GM12878 (cell line): ENCODE measurements around the gene NR6A1. TPM values are rescaled to one million over a fixed set of nuclear protein-coding genes. Genes with fewer than 3 reads are reported as not detected.

Experiments used
- ATAC-seq: fragments of 200-7000 bp; cut with Tn5 transposase; 3 replicates; pipeline ENCODE4 v1.9.1; 2020; ENCODE audit warnings: mild to moderate bottlenecking, moderate library complexity
- BruUV-seq: library from RNA; stranded (reverse); fragments of 400-500 nt; replicated peaks from 2 replicates; lab custom pipeline; 2021; lab: Mats Ljungman, UMichigan
- CTCF ChIA-PET: fragments of 300-600 bp; sonication (Branson Sonifier 250); formaldehyde crosslinking; extraction: SDS; loops from one replicate; lab custom pipeline; 2021; ENCODE audit warnings: inconsistent platforms; lab: Yijun Ruan, JAX
- POLR2A ChIA-PET: fragments of 350-600 bp; formaldehyde crosslinking; extraction: SDS; loops from one replicate; lab custom pipeline; 2021; ENCODE audit warnings: inconsistent platforms; lab: Charles Lee
- RAD21 ChIA-PET: fragments of 300-600 bp; sonication (Branson Sonifier 250); formaldehyde crosslinking; loops from one replicate; lab custom pipeline; 2023; ENCODE audit warnings: antibody characterized with exemption; ENCODE audit not compliant: unreplicated experiment; lab: Charles Lee
- SMC1A ChIA-PET: fragments of 300-600 bp; sonication (Branson Sonifier 250); formaldehyde crosslinking; loops from one replicate; lab custom pipeline; 2023; ENCODE audit not compliant: unreplicated experiment, uncharacterized antibody; lab: Charles Lee
- DNase-seq: peaks from one replicate; pipeline ENCODE4 v3.0.0-alpha.2; 2011; ENCODE audit warnings: low read depth, low spot score
- FAIRE-seq: peaks from 3 replicates; lab custom pipeline; 2011; peaks lifted over from hg19 to GRCh38; lab: Jason Lieb, UNC
- H2AFZ ChIP-seq: 2 replicates; pipeline ENCODE4 v1.6.0; 2011; ENCODE audit warnings: low read depth, low read length, control low read depth; ENCODE audit not compliant: control insufficient read depth
- H3K27ac ChIP-seq: 2 replicates; pipeline ENCODE4 v1.5.1; 2011; ENCODE audit warnings: control low read depth; ENCODE audit not compliant: control insufficient read depth, insufficient read depth
- H3K27me3 ChIP-seq, 2 experiments: replicated peaks in 1 of 2; 2 replicates each; pipeline versions ENCODE4 v1.6.0 to v1.6.1; 2011; ENCODE audit warnings: low read length in 1 of 2; ENCODE audit not compliant: control insufficient read depth in 2 of 2, insufficient read depth in 2 of 2
- H3K36me3 ChIP-seq, 2 experiments: 2 replicates each; pipeline ENCODE4 v1.5.1; 2011; ENCODE audit warnings: low read length in 1 of 2; ENCODE audit not compliant: control insufficient read depth in 2 of 2, insufficient read depth in 2 of 2
- H3K4me1 ChIP-seq: 2 replicates; pipeline ENCODE4 v1.6.1; 2011; ENCODE audit warnings: mild to moderate bottlenecking, low read length, moderate library complexity, mixed read lengths; ENCODE audit not compliant: control insufficient read depth, insufficient read depth
- H3K4me2 ChIP-seq: 2 replicates; pipeline ENCODE4 v1.6.0; 2011; ENCODE audit warnings: control low read depth; ENCODE audit not compliant: control insufficient read depth, insufficient read depth
- H3K4me3 ChIP-seq: fragments of 200-600 bp; sonication (generic); 2 replicates; pipeline ENCODE4 v1.5.1; 2016
- H3K79me2 ChIP-seq: 2 replicates; pipeline ENCODE4 v1.6.0; 2011; ENCODE audit warnings: low read length; ENCODE audit not compliant: control insufficient read depth, insufficient read depth
- H3K9ac ChIP-seq: 2 replicates; pipeline ENCODE4 v1.8.0; 2011; ENCODE audit warnings: low read length, control low read depth, mixed read lengths; ENCODE audit not compliant: control insufficient read depth, insufficient read depth
- H3K9me3 ChIP-seq: replicated peaks from 3 replicates; pipeline ENCODE4 v1.5.1; 2011; ENCODE audit warnings: mild to moderate bottlenecking, low read length; ENCODE audit not compliant: control insufficient read depth, insufficient read depth
- H4K20me1 ChIP-seq: 2 replicates; pipeline ENCODE4 v1.6.0; 2011; ENCODE audit not compliant: control insufficient read depth, insufficient read depth
- BACH1 ChIP-seq: fragments of 450-650 bp; IDR thresholded peaks from 2 replicates; pipeline ENCODE4 v1.6.1; 2017; ENCODE audit warnings: mild to moderate bottlenecking, borderline replicate concordance
- BMI1 ChIP-seq: fragments of 450-650 bp; IDR thresholded peaks from 2 replicates; pipeline ENCODE4 v1.6.1; 2016; ENCODE audit warnings: mild to moderate bottlenecking, moderate library complexity, borderline replicate concordance
- IRF3 ChIP-seq: fragments of 450-650 bp; IDR thresholded peaks from 2 replicates; pipeline ENCODE4 v1.6.1; 2014; ENCODE audit warnings: mild to moderate bottlenecking
- MXI1 ChIP-seq: fragments of 150-350 bp; IDR thresholded peaks from 2 replicates; pipeline ENCODE4 v1.6.1; 2011; ENCODE audit warnings: low read depth, mild to moderate bottlenecking, inconsistent platforms, low read length, improper control_type of control experiment
- NFYA ChIP-seq: IDR thresholded peaks from 2 replicates; pipeline ENCODE4 v1.6.1; 2011; ENCODE audit warnings: low read depth, mild to moderate bottlenecking, low read length, improper control_type of control experiment, borderline replicate concordance
- RAD51 ChIP-seq: fragments of 450-650 bp; IDR thresholded peaks from 2 replicates; pipeline ENCODE4 v1.6.1; 2016; ENCODE audit warnings: moderate library complexity, mild to moderate bottlenecking, inconsistent platforms
- RUNX3 ChIP-seq: IDR thresholded peaks from 2 replicates; pipeline ENCODE4 v1.6.1; 2012; ENCODE audit warnings: low read length, inconsistent platforms
- SMAD1 ChIP-seq: fragments of 450-650 bp; IDR thresholded peaks from 2 replicates; pipeline ENCODE4 v1.6.1; 2018; ENCODE audit warnings: mild to moderate bottlenecking, low read depth; ENCODE audit not compliant: partially characterized antibody
- TAF1 ChIP-seq: IDR thresholded peaks from 2 replicates; pipeline ENCODE4 v1.6.1; 2011; ENCODE audit warnings: mild to moderate bottlenecking, low read depth, low read length, borderline replicate concordance
- ZSCAN29 ChIP-seq: fragments of 450-650 bp; IDR thresholded peaks from 2 replicates; pipeline ENCODE4 v1.6.1; 2017; ENCODE audit warnings: mild to moderate bottlenecking, moderate library complexity
- whole genome bisulfite sequencing: methylation state at CpG from one replicate; pipeline ENCODE4 v1.1.6; 2016; ENCODE audit warnings: low lambda C conversion rate; ENCODE audit not compliant: insufficient replicate concordance, insufficient coverage; ENCODE audit errors: missing lambda C conversion rate; 5-methylcytosine and 5-hydroxymethylcytosine counted together
- in situ Hi-C: fragments of 300-500 bp; cut with MboI; formaldehyde crosslinking; loops from 9 replicates; pipeline ENCODE4 v1.14.3; 2018; ENCODE audit warnings: mixed read lengths
- intact Hi-C: fragments of 100-400 bp; cut with micrococcal nuclease; formaldehyde crosslinking; loops from one replicate; pipeline ENCODE4 v1.14.2; 2022; ENCODE audit not compliant: unreplicated experiment
- polyA plus RNA-seq, 11 experiments: library from polyadenylated mRNA; depleted of rRNA in 4 of 11; unstranded in 6 of 11; stranded (reverse) in 5 of 11; fragments of >200 nt; fragmentation: Nextera tagmentation in 4 of 11; fragmentation: Illumina TruSeq in 1 of 11; extraction: Ambion mirVana in 4 of 11; extraction: Trizol in 1 of 11; gene quantifications; 1 replicate in 1 of 11; 2 replicates in 10 of 11; pipeline versions ENCODE4 v1.2.1 to v1.2.3, GENCODE V29; 2011 to 2016; ENCODE audit warnings: inconsistent platforms in 2 of 11, missing spikeins in 2 of 11, low read depth in 1 of 11
- total RNA-seq, 4 experiments: library from RNA; depleted of rRNA in 3 of 4; stranded (reverse); fragments of >200 nt in 3 of 4; fragmentation: Illumina TruSeq in 1 of 4; extraction: Trizol in 1 of 4; gene quantifications; 2 replicates each; pipeline versions ENCODE4 v1.2.1 to v1.2.3, GENCODE V29; 2013 to 2021
- TF ChIP-seq, protein P1 (sequence below): fragments of 450-650 bp; conservative IDR thresholded peaks from 2 replicates; pipeline ENCODE4 v1.6.1; 2017; ENCODE audit warnings: mild to moderate bottlenecking, moderate library complexity

NR6A1 gene
- total and polyA plus RNA-seq, 10 of the 15 experiments (the other 5 are each of a cell fraction or from before 2014, with no cell fraction given) = 1.2 to 9.2 (median 4.6) TPM

DNA sequence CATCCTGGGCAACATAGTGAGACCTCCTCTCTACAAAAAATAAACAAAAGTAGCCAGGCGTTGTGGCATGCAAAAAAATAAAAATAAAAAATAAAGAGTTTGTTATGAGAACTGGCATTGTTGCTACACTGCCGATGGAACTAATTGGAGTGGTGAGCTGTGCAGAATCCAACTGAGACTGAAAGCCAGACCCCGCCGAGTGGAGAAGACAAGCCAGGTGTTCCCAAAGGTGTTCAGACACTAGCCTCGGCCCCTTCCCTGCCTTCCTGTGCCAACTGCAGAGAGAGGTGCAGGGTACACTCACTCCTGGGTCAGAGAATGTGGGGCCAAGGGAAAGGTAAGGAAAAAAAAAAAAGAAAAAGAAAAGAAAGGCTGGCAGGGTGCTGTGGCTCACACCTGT is 44.5 kb upstream of the NR6A1 start (continued):
- no peak for TF ChIP-seq SMAD1
- TF ChIP-seq, protein P1, sequence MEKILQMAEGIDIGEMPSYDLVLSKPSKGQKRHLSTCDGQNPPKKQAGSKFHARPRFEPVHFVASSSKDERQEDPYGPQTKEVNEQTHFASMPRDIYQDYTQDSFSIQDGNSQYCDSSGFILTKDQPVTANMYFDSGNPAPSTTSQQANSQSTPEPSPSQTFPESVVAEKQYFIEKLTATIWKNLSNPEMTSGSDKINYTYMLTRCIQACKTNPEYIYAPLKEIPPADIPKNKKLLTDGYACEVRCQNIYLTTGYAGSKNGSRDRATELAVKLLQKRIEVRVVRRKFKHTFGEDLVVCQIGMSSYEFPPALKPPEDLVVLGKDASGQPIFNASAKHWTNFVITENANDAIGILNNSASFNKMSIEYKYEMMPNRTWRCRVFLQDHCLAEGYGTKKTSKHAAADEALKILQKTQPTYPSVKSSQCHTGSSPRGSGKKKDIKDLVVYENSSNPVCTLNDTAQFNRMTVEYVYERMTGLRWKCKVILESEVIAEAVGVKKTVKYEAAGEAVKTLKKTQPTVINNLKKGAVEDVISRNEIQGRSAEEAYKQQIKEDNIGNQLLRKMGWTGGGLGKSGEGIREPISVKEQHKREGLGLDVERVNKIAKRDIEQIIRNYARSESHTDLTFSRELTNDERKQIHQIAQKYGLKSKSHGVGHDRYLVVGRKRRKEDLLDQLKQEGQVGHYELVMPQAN = no peak
- TF ChIP-seq, all 136 proteins: peak for 0

GRCh38 chr9:124814164-124814535 is 43.0 kb upstream of the NR6A1 start:
- H3K9ac ChIP-seq = no peak overlapping the region
- POLR2A ChIA-PET = interaction anchor here (1.0 kb wide), 1 partner anchor 191 kb away, joined by 5 read pairs; no protein-coding TSS in a partner anchor

More at GRCh38 chr9:124814164-124814535, 43.0 kb upstream of the NR6A1 start:
- Histone ChIP-seq H3K4me2 (no peak overlapping the region), H3K27me3 (no peaks in the 10 kb centered on the region), H3K79me2 (no peaks in the 10 kb centered on the region), H3K36me3 (no peaks in the 10 kb centered on the region), H2AFZ (no peak overlapping the region), H3K4me1 (peaks cover 7% of the 10 kb centered on the region), H4K20me1 (no peaks in the 10 kb centered on the region), H3K27ac (no peak overlapping the region), H3K4me3 (no peak overlapping the region), H3K9me3 (no peaks in the 10 kb centered on the region)
- BruUV-seq = no TSS peak
- ATAC-seq = no peak
- CTCF ChIA-PET = interaction anchor here (0.9 to 1.4 kb wide), 8 partner anchors 9 to 42 kb away, joined by 3 to 6 read pairs (median 3); partner anchors contain the start of gene WDR38
- 55% methylated on average over 5 of the region's 5 CpGs for WGBS
- TF ChIP-seq RUNX3 (no peak), RAD51 (no peak), ZSCAN29 (no peak), BMI1 (no peak), IRF3 (no peak), TAF1 (no peak), NFYA (no peak), MXI1 (no peak), BACH1 (no peak)
- no peak for FAIRE-seq
- SMC1A ChIA-PET = interaction anchor here (0.7 to 2.0 kb wide), 5 partner anchors 13 to 197 kb away, joined by 3 to 6 read pairs (median 3); no protein-coding TSS in a partner anchor
- RAD21 ChIA-PET = interaction anchor here (1.1 kb wide), 1 partner anchor 12 kb away, joined by 3 read pairs; no protein-coding TSS in a partner anchor
- in situ Hi-C loops (no loop called here), intact Hi-C loops (no loop called here)
- DNase-seq = no peak
